ENCODE results near the gene LDB2.
A peak's percentile ranks its signal among the peaks of the same experiment; 100 is the strongest.

The LDB2 gene

DNA sequence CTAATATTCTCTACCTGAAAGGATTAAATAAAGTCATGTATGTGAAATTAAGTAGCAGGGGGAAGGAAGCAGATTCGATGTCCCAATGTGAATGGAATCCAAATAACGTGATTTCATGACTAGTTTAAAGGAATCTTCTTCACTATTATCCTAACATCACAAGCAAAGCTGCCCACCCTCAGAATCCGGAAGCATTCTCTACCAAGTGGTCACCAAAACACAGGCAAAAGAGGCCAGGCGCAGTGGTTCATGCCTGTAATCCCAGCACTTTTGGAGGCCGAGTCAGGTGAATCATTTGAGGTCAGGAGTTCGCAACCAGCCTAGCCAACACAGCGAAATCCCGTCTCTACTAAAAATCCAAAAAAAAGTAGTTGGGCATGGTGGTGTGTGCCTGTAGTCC lies 212.9 kb downstream of the LDB2 start:
- no peak for DNase-seq (ENCODE audit: low read depth)

DNA sequence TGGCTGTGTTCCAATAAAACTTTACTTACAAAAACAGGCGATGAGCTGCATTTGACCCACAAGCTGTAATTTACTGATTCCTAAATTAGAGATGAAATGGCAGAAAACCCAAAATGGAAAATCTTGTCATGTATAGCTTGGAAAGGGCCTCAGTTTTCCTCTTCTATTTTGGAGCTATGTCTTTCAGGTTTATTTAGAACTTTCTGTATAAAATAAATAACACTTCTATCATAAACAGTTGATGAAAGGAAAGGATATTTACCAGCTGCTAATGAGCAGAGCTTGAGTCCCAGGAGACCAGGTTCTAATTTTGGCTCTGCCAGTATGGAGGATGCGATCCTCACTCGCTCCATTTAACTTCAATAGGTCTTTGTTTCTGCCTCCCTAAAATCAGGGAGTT lies 213.5 kb downstream of the LDB2 start:
- no peak for DNase-seq (ENCODE audit: low read depth)

DNA sequence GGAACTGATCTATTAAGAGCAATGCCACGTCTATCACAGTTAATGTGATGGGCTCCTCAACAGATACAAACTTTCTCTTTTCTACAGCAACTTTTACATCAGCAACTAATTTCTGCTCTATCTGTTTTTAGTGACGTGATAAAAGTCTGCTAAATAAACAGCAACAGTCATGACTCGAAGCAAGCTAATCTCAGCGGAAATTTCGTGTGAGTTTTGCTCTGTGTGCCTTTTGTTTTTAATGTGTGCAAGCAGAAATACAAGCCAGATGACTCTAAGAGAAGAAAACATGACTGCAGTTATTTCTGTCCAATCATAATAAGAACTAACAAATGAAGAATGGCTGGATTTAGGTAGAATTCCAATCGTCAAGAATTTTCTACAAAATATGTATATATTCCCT lies 214.3 kb downstream of the LDB2 start:
- DNase-seq (ENCODE audit: low read depth): peak; percentile 79

DNA sequence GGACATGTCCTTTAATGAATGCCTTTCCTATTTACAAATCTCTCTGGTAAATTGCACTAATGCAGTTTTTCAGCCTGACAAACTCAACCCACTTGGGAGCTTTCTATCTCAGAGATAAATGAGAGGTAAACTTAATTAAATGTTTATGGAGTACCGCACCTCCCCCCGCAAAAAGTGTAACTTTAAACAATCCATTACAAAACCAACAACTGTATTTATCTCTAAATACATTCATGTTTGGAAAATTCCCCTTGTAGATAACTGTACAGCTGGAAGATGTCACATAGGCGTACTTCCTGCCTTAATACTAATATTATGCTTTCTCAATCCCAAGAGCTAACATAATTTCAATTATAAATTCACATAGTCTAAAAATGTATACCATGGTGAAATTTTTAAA lies 215.5 kb downstream of the LDB2 start:
- no peak for DNase-seq (ENCODE audit: low read depth)

DNA sequence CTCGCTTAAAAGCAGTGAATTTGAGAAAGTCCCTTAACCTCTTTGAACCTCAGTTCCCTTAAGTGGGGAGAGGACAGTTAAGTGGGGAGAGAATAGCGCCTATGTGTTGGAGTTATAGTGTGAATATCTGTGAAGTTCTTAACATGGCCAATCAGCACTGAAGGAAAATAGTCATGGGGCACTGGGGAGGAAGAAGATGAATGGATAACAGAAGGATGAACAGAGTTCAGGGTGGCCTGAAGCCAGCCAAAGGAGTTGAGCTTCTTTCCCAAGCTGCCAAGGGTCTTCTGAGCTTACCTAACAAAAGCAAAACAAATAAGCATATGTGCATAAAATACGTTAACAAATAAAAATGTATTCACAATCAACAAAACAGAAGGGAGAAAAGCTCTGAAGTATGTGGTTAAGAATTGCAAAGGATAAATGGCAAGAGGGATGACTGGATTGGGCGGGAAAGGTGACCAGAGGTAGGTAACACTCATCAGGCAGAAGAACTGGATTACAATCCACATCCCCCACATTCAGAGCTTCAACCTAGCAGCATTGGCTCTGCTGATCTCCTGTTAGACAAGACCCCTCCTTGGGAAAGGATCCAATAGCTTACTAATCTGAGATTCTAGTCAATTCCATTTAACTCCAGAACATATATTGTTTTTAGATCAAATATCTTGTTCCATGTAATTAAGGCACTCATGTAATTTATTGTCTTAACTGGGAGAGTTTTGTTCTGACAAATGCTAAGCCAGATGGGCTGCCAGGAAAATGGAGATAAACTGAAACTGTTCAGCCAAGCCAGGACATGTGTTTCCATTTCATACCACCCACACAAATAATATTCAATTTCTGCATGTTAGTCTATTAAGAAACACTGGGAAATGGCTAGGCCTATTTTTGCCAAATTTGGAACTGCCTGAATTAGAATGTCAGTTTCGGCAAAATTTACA lies 221.2 kb downstream of the LDB2 start:
- no peak for DNase-seq (ENCODE audit: low read depth)

DNA sequence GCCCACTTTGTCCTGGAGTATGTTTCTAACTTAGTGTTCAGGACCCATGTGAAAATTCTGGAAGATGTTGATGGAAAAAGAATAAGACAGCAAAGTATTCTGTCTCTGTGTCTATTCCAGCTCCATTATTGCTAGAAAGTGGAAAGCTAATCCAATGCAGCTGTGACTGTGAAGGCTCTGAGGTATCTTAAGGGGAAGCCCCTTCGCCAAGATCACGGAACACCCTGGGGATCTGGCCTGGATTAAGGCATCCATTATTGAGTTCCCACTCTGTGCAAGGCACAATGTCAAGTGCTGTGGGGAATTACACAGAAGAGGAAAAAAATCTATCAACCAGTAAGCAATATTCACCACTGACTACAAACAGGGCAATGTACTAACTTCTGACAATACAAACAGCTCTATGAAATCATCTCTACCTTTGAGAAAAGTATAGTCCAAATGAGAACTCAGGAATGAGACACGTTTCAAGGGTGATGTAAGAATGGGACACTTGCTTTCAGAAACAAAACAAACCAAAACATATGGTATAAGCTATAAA lies 222.1 kb downstream of the LDB2 start:
- DNase-seq (ENCODE audit: low read depth): no peak

DNA sequence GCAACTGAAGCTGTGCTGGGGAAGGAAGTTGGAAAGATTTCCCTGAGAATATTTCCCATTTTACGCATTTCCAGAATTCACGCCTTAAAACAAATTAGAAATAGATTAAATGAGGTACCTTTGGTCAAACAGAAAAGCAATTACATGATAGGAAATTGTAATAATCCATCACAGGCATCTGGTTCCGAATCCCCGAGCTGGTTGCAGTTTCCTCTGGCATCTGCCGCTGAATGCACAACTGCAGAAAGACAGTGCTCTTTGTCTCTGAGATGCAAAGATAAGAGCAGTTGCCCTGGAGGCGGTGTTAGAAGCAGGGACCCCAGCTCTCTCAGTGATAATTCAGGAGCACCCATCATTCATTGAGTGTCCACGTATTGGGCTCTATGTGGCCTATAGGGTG lies 224.4 kb downstream of the LDB2 start:
- no peak for DNase-seq (ENCODE audit: low read depth)

DNA sequence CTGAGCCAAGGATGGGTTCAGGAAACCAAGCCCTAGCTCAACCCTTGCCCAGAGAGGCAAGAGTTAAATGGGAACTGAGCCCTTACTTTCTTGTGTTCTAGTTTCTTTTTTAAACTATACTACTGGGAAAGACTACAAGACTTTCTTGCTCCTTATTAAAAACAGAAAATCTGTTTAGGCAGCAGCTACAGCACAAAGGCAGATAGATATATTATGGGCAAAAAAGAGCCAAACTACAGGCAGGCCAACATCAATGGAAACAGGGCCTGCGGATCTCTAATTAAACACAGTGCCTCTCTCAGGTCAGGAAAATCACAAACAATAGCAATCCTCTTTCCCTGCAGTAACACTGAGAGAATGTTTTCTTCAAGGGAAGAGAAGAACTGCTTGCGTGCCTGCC lies 226.0 kb downstream of the LDB2 start:
- no peak for DNase-seq (ENCODE audit: low read depth)

DNA sequence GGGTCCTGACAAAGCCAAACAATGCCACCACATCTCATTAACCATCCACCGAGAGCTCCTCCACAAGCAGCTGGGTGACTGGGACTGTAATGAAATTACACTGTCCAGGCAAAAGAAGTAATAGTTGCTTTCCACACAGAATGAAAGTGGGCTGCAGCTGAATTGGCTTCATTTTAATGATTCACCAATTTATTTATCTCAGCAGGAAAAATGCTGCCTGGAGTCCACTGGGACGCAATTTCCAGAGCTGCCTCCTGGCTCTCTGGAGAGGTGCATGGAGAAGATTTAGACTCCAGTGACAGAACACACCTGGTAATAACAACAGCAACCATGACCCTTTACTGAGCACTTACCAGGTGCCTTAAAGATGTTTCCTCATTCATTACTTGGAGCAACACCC lies 226.7 kb downstream of the LDB2 start:
- no peak for DNase-seq (ENCODE audit: low read depth)

DNA sequence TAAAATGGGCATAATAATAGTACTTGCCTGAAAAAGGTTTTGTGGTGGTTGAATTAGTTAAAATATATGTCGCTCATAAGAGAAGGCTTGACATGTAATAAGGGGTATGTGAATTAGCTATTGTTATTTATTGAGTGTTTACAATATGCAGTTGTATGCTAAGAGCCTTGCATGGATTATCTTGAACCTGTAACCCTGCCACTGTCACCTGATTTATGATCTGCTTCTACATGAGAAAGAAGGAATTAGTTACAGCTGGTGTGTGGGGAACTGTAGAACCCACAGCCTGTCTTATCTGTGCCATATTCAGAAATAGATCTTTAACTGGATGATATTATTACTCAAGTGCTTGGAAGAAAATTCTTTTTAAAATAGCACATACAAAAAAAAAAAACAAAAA lies 227.7 kb downstream of the LDB2 start:
- DNase-seq (ENCODE audit: low read depth): no peak

DNA sequence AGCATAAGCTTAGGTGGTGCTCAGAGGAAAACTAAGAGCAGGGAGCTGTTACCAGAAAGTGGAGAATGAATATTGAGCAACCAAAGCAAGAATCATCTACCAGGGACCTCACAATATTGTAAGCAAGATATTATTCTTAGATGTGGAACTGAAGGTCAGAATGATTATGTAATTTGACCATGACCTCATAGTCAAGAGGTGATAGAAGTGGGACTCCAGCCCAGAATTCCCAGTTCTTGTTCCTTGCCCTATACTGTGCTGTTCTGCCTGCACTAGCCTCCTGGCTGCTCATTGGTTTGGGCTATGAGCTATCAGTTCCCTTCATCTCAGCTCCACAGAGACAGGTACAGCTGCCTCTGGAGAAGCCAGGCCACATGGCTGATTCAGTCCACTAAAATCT lies 229.4 kb downstream of the LDB2 start:
- no peak for DNase-seq (ENCODE audit: low read depth)

DNA sequence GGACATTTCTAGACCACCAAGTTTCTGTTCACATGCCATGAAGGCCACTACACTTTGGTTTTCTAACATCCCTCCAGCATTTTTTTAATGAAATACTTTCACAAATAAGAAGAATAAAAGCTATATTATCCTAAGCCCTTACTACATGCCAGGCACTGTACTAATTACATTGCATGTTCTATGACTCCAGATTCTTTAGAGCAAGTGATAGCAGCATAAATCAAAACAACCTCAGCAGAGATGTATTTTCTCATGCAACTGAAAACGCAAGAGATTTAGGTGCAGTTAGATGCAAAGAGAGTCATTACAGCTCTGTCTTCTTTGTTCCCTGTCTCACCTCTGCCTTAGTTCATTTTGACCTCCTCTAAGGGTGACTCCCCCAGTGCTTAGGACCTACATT lies 230.0 kb downstream of the LDB2 start:
- DNase-seq (ENCODE audit: low read depth): no peak

DNA sequence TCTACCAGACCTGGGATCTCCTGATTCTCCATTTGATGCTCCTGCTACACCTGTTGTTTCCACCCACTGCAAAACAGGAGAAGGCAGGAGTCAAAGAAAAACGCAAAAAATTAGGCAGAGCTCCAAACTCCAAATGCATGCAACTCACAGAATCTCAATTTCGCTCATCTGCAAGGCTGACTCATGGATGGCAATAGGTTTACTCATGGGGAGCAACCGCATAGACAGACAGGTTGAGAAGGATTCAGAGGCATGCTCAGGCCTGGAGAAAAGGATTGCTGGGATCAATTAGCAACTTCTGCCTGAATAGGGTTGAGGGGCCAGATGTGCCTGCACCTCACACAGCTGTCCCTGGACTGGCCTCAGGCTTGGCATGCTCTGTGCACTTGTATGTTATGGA lies 231.0 kb downstream of the LDB2 start:
- no peak for DNase-seq (ENCODE audit: low read depth)

DNA sequence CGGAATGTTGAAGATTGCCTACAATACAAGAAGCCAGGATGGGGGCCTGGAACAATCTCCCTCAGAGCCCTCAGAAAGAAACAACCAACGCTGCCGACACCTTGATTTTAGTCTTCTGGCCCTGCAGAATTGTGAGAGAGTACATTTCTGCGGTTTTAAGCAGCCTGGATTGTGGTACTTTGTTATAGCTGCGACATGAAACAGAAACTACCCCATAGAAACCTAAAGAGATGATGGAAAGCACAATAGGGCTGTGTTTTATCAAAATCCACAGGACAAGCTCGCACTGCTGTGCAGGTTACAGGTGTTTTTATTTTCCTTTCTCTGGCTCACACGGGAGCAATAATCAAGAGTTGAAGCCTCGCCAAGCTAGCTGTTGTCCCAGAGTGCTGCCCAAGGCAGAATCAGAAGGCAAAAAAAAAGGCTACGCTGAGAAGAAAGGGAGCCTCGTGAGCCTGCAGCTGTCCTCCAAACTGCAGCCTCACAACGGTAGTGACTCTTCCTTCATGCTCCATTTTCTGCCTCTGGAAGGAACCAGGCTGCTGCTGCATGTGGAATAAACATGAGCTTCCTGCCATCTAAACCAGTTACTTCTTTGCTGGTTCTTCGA lies 232.4 kb downstream of the LDB2 start:
- DNase-seq (ENCODE audit: low read depth): no peak

DNA sequence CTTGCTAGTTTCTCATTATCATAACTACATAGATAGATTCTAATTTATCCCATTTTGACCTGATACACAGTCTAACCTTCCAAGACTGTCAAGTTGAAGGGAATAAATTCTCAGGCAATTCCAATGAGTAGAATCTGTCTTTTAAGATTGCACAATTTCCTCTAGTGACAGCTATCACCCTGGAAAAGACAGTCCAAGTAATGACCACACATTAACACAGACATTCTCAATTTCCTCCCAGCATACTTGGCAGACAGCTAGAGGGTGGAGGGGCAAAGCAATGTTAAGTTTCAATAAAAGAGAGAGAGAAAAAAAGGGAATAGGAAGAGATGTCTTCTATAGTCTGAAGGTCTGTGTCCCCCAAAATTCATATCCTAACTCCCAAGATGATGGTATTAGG lies 234.7 kb downstream of the LDB2 start:
- DNase-seq (ENCODE audit: low read depth): no peak

DNA sequence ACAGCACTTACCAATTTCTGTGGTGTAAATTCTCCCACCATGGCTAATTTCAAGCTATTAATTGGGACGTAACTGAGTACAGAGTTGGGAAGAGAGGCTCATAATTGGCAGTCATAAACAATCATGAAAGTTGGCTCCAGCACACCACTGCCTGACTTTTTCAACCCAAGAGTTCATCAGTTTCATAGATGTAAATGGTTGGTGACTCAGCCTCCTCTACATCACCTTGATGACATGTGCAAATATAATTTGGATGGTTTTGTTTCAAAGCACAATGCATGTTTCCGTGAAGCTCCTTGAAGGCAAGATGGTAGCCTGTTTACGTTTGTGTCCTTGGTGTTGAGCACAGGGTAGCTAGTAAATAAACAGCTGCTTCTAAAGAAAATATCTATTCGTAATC lies 235.1 kb downstream of the LDB2 start:
- DNase-seq (ENCODE audit: low read depth): no peak

DNA sequence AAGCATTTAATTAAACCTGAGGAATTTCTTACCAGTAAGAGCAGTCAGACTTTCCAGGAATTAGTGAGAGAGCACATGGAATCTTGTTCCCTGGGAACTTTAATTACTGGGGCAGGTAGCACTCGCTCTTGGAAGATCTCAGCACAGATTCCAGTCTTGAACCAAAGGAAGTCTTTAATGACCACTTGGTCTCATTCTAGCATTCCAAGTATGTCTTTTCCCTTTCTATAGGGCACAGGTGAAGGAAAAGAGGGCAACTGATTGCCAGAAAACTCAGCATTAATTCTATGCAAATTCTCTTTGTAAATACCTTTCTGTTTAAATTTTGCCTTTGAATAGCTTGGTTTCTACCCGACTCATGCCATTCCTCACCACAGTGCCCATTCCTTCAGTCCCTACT lies 236.6 kb downstream of the LDB2 start:
- no peak for DNase-seq (ENCODE audit: low read depth)

DNA sequence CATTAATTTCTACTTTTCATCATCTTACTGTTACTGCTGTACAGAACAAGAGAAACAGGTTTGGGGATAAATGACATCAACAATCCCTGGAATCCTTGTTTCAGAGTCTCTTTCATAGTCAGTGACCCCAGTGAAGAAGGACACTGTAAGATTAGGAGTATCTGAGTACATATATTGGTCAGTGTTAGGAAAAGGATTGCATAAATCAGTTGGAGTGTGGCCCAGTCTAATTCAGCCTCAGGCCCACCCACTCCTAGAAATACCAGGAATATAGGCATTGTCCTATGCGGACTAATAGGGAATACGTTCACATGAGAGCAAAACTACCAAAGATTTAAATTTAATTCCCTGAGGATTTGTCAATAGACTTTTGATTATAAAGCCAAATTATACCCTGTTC lies 237.8 kb downstream of the LDB2 start:
- no peak for DNase-seq (ENCODE audit: low read depth)

DNA sequence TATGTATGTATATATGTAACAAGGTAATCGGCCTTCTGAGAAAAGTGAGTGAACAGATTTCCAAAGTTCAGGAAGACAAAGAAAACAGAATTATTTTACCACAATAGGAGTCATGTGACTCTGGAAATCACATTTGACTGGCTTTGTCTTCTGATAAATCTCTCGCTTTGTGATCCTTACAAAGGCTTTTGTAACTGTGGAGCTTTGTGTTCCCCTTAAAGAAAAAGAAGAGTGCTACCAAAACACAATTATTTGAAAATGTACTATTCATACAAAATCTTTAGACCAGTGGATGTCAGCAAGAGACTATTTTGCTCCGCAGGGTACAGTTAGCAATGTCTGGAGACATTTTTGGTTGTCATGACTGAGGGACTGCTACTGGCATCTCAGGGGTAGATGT lies 238.8 kb downstream of the LDB2 start:
- DNase-seq (ENCODE audit: low read depth): no peak

DNA sequence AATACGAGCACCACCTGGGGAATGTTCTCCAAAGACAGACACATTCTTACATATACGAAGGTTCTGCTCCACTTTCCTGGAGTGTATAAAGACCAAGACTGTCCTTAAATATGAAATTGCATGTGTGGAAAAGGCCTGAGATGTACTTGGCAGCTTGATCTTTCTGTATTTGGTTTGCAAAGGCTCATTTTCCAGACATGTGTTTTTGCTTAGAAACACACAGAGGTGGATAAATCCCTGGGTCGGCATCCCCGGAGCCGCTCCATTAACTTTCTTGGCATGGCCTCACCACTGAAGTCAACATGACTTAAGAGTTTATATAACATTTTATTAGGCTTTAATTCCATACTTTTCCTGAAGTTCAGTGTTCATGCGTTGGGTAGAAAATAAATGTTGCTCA lies 239.4 kb downstream of the LDB2 start:
- DNase-seq (ENCODE audit: low read depth): peak; percentile 47

DNA sequence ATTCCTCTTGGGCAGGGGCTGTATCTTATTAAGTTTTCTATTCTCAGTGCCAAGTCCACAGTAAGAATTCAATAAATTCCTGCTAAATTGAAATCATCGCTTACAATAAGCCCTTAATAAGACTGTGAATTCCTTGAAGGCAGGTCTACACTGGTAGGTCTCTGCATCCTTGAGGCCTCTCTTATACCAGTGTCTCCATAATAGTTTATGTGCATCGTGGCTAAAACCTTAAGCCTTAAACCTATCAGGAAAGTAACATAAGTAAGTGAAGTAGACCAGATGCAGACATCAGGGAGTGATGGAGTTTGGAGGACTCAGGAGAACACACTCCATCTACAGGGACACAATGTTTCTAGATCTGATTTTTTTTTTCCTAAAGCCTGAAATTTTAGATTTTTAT lies 240.3 kb downstream of the LDB2 start:
- DNase-seq (ENCODE audit: low read depth): no peak

DNA sequence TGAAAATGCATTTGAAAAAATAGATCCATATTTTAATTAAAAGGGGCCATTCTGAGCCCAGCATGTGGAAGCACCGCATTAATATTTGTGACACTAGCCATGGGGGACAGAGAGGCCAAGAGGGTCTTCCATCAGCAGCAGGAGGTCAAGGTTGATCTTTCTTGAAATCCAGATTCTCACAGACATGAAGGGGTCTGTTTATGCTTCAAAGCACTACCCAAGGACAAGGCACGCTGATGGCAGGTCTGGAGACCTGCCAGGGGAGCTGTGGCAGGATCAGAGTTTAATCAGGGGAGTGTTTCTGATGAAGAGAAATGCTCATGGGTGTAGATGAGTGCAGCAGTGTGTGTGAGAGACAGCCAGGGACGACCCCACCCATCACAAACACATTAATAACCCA lies 243.3 kb downstream of the LDB2 start:
- DNase-seq (ENCODE audit: low read depth): no peak

DNA sequence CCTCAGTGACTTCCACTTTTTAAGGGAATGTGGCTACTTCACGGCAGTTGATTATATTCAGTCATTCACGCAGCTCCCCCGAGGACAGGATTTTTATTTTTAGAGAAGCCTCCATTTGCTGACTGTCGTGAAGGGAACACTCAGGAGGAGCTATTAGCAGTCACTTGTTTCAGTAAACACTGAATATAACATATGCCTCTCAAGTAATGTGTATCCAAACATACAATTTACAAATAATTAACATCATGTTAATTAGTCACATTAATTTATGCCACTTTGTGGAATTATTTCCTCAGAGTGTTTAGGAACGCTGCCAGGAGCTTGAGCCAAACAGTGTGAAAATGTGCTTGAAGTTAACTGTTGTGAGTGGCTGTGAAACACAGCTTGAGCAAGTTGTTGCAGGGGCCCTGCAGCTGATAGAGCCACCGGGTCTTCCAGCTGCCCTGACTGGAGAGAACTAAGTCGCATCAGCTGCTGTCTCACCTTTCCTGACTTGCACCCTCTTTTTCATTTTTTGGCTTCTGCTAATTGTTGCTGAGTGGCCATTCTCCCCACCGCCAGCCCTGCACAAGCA lies 245.6 kb downstream of the LDB2 start:
- no peak for DNase-seq (ENCODE audit: low read depth)
